ENCODE data around the gene RASEF.

DNA sequence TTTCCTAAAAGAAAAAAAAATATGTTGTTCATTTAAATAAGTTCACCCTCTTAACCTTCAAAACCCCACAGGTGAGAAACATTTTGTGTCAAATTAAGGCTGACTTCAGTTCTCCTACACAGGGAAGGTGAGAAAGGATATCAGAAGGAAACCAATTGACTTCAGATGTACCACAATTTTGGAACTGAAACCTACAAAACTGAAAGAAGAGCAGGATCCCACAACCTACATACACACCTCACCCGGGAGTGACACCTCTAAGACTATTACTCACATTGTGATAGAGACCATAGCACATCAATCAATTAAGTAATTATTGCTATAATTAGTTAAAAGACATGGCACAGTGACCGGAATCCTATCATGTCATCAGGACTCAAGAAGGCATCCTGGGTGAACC lies 47.0 kb downstream of the RASEF start:
- TF ChIP-seq, protein P1, sequence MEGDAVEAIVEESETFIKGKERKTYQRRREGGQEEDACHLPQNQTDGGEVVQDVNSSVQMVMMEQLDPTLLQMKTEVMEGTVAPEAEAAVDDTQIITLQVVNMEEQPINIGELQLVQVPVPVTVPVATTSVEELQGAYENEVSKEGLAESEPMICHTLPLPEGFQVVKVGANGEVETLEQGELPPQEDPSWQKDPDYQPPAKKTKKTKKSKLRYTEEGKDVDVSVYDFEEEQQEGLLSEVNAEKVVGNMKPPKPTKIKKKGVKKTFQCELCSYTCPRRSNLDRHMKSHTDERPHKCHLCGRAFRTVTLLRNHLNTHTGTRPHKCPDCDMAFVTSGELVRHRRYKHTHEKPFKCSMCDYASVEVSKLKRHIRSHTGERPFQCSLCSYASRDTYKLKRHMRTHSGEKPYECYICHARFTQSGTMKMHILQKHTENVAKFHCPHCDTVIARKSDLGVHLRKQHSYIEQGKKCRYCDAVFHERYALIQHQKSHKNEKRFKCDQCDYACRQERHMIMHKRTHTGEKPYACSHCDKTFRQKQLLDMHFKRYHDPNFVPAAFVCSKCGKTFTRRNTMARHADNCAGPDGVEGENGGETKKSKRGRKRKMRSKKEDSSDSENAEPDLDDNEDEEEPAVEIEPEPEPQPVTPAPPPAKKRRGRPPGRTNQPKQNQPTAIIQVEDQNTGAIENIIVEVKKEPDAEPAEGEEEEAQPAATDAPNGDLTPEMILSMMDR (IDR thresholded peaks at IDR 0.05): no peak
- TF ChIP-seq POLR2A (IDR thresholded peaks at IDR 0.05) (no peak), POLR2AphosphoS5 (IDR thresholded peaks at IDR 0.05; ENCODE audit: insufficient read depth in 1 of 2, low read depth in 1 of 2) (no peak)
